PFSK-1 (cell line): Measurements from ENCODE around the gene CCL24.

Experiments used
- FOXP2 ChIP-seq: optimal IDR thresholded peaks from 2 replicates; pipeline ENCODE3; 2011; ENCODE audit warnings: borderline replicate concordance, control low read depth, inconsistent platforms; ENCODE audit not compliant: insufficient read depth; ENCODE audit errors: extremely low read length, extremely low read depth
- POLR2AphosphoS5 ChIP-seq: IDR thresholded peaks from 2 replicates; pipeline ENCODE4 v1.6.1; 2012; ENCODE audit warnings: low read depth, mild to moderate bottlenecking, control low read depth, low read length, moderate library complexity
- REST ChIP-seq, 2 experiments: IDR thresholded peaks; 2 replicates each; pipeline versions ENCODE4 v1.6.1 to v1.8.0; 2011 to 2012; ENCODE audit warnings: low read depth in 2 of 2, low read length in 2 of 2, control low read depth in 1 of 2, inconsistent platforms in 1 of 2, mild to moderate bottlenecking in 1 of 2, moderate library complexity in 1 of 2; ENCODE audit not compliant: insufficient read depth in 1 of 2
- SIN3A ChIP-seq: IDR thresholded peaks from 2 replicates; pipeline ENCODE4 v1.6.1; 2012; ENCODE audit warnings: mild to moderate bottlenecking, low read length, moderate library complexity, borderline replicate concordance; ENCODE audit not compliant: insufficient read depth
- TAF1 ChIP-seq: IDR thresholded peaks from 2 replicates; pipeline ENCODE4 v1.6.1; 2012; ENCODE audit warnings: low read length, control low read depth, borderline replicate concordance; ENCODE audit not compliant: insufficient read depth

CCL24 gene

GRCh38 chr7:75804004-75804403 is 9.6 kb downstream of the CCL24 start:
- TF ChIP-seq FOXP2 = no peak
- no peak for TF ChIP-seq TAF1
- TF ChIP-seq POLR2AphosphoS5 = no peak
- no peak for TF ChIP-seq REST (IDR thresholded peaks at IDR 0.05; ENCODE audit: insufficient read depth in 1 of 2, low read depth in 2 of 2, low read length in 2 of 2)
- TF ChIP-seq SIN3A = no peak

DNA sequence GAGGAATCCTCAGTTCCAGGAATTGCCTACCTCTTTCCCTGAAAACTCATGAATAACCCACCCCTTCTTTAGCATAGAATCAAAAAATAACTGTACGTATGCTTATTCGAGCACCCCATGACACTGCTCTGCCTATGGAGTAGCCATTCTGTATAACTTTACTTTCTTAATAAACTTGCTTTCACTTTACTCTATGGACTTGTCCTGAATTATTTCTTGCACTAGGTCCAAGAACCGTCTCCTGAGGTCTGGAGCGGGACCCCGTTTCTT is 11.1 kb downstream of the CCL24 start:
- TF ChIP-seq REST (IDR thresholded peaks at IDR 0.05; ENCODE audit: insufficient read depth in 1 of 2, low read depth in 2 of 2, low read length in 2 of 2) (no peak), FOXP2 (no peak)

DNA sequence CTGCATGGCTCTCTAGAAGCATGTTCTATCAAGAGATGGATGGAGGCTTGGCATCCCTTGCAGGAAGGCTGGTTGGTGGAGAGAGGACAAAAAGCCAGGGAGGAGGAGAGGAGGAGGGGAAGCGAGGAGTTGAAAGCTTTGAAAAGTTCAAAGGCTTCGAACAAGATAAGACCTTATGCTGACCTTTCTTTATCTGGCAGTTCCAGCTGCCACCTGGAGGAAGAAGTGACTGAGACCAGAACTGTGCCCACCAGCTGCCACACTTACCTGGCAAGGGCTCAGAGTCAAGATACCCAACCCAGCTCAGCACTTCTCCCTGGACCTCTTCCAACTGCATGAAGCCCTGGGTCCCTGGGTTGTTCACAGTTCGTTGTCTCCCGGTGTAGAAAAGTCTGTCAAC is 14.8 kb downstream of the CCL24 start:
- TF ChIP-seq TAF1 (no peak), REST (IDR thresholded peaks at IDR 0.05; ENCODE audit: insufficient read depth in 1 of 2, low read depth in 2 of 2, low read length in 2 of 2) (no peak), SIN3A (no peak), POLR2AphosphoS5 (no peak), FOXP2 (no peak)

DNA sequence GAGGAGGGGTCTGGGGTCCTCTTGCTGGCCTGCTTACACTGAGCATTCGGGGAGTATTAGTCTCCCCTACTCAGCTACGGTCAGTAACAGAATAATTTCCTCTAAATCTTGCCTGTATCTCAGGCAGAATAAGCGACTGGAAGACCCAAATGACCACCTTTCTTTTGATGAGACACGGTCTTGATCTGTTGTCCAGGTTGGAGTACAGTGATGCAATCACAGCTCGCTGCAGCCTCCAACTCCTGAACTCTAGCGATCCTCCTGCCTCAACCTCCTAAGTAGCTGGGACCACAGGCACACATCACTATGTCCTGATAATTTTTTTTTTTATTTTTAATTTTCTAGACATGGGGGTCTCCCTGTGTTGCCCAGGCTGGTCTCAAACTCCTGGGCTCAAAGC is 17.2 kb downstream of the CCL24 start:
- TF ChIP-seq REST (IDR thresholded peaks at IDR 0.05; ENCODE audit: insufficient read depth in 1 of 2, low read depth in 2 of 2, low read length in 2 of 2) (no peak), POLR2AphosphoS5 (no peak), TAF1 (no peak), SIN3A (no peak), FOXP2 (no peak)

DNA sequence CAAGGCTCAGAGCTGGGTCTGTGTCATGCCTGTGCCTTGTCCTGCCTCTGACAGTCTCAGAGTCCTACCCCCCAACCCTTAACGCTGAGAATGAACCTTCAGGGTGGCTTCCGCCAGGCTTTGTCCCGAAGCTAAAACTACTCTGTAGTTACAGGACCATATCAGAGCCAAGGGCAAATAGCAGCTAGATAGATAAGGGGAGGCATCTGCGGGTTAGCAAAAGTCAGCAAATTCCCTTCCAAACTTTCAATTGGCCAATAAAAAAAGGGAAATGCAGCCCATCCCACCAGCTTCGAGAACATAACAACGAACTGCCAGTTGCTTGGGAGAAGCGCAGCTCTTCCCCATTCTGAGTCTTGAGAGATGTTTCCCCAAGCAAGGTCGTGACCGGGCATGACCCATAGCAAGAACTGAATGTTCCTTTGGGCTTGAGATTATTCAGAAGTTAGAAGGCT is 17.7 kb downstream of the CCL24 start:
- TF ChIP-seq POLR2AphosphoS5 (no peak), REST (IDR thresholded peaks at IDR 0.05; ENCODE audit: insufficient read depth in 1 of 2, low read depth in 2 of 2, low read length in 2 of 2) (no peak), SIN3A (no peak), TAF1 (no peak), FOXP2 (no peak)
